Coronary artery (tissue), 2 donors: ENCODE data around the gene VEGFB.

ENCODE experiments used
- DNase-seq: peaks from one replicate; pipeline ENCODE4 v3.0.0-alpha.2; 2017; ENCODE audit warnings: low spot score
- H3K27ac ChIP-seq, 2 donors: fragments of 200-600 bp; sonication (generic); one replicate each; pipeline ENCODE4 v1.5.1; 2016 to 2019
- H3K4me3 ChIP-seq: fragments of 200-600 bp; sonication (generic); 2 replicates; pipeline ENCODE4 v1.5.1; 2016; ENCODE audit warnings: mild to moderate bottlenecking, moderate library complexity
- TF ChIP-seq, protein P1 (sequence below): fragments of 200-600 bp; sonication (generic); IDR thresholded peaks from one replicate; pipeline ENCODE4 v1.5.1; 2019; ENCODE audit warnings: antibody characterized with exemption

VEGFB gene

DNA sequence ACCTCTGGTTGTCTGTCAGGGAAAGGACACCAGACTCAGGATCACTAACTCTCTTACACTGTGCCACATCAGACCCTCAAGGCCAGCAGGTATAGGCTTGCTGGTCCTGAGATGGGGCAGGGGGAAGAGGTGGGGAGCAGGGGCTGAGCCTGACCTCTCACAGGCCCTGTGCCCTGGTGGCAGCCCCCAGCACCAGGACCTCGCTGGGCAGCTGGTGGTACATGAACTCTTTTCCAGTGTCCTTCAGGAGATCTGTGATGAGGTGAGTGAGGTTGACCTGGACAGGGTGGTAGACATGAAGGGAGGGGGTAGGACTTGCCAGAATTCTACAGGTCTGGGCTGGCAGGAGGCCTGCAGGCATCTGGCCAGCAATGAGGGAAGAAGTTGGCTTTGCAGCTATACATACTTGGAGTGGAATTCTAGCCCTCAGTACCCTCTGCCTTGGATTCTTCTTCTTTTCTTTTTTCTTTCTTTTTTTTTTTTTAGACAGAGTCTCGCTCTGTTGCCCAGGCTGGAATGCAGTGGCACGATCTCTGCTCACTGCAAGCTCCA is 6.9 kb upstream of the VEGFB start:
- TF ChIP-seq, protein P1, sequence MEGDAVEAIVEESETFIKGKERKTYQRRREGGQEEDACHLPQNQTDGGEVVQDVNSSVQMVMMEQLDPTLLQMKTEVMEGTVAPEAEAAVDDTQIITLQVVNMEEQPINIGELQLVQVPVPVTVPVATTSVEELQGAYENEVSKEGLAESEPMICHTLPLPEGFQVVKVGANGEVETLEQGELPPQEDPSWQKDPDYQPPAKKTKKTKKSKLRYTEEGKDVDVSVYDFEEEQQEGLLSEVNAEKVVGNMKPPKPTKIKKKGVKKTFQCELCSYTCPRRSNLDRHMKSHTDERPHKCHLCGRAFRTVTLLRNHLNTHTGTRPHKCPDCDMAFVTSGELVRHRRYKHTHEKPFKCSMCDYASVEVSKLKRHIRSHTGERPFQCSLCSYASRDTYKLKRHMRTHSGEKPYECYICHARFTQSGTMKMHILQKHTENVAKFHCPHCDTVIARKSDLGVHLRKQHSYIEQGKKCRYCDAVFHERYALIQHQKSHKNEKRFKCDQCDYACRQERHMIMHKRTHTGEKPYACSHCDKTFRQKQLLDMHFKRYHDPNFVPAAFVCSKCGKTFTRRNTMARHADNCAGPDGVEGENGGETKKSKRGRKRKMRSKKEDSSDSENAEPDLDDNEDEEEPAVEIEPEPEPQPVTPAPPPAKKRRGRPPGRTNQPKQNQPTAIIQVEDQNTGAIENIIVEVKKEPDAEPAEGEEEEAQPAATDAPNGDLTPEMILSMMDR, result no peak
- Histone ChIP-seq H3K27ac (peak overlapping the region in 1 of 2 donors; percentile 93), H3K4me3 (peak overlapping the region; percentile 86)
- DNase-seq, result no peak

GRCh38 chr11:64229090-64229743 is 5.2 kb upstream of the VEGFB start:
- H3K4me3 ChIP-seq, result peak overlapping the region; percentile 75

GRCh38 chr11:64229744-64230170 is 4.6 kb upstream of the VEGFB start:
- Histone ChIP-seq H3K4me3 (peak overlapping the region; percentile 75), H3K27ac (peak overlapping the region; percentile 93 to 95)
- no peak for DNase-seq
- TF ChIP-seq, protein P1, result no peak

More at GRCh38 chr11:64229090-64229743, 5.2 kb upstream of the VEGFB start:
- peak overlapping the region; percentile 93 to 95 for H3K27ac ChIP-seq
- no peak for DNase-seq
- TF ChIP-seq, protein P1, result no peak

GRCh38 chr11:64230171-64230984 is 4.0 kb upstream of the VEGFB start, which contains the start of gene DNAJC4:
Gene DNAJC4, plus strand, starts transcription at chr11:64230548. Its CDS starts 307 bp downstream, at chr11:64230855.
- DNase-seq, result no peak
- Histone ChIP-seq H3K27ac (peak within 1 kb of the TSS; percentile 93 to 95), H3K4me3 (peak within 1 kb of the TSS; percentile 75)
- TF ChIP-seq, protein P1, result no peak

GRCh38 chr11:64230985-64231365 is 3.4 kb upstream of the VEGFB start:
- Histone ChIP-seq H3K27ac (peak overlapping the region; percentile 93 to 95), H3K4me3 (peak overlapping the region; percentile 75)
- TF ChIP-seq, protein P1, result no peak
- DNase-seq, result no peak

GRCh38 chr11:64231546-64231945 is 2.8 kb upstream of the VEGFB start:
- Histone ChIP-seq H3K27ac (peak overlapping the region in 1 of 2 donors; percentile 5), H3K4me3 (no peak overlapping the region)
- TF ChIP-seq, protein P1, result no peak
- DNase-seq, result no peak
